Gastroesophageal sphincter (tissue), 4 donors: Measurements from ENCODE around the gene CACNA2D3. TPM values are rescaled to one million over a fixed set of nuclear protein-coding genes. Genes with fewer than 3 reads are reported as not detected.

Source experiments
- ATAC-seq: fragments of 150-250 bp; one replicate; pipeline ENCODE4 v1.9.1; 2016; ENCODE audit warnings: mild to moderate bottlenecking, moderate library complexity
- H3K27ac ChIP-seq, 4 donors: fragments of 200-600 bp; sonication (generic) in 3 of 4; 1 replicate in 3 of 4; 2 replicates in 1 of 4; pipeline ENCODE4 v1.5.1; 2016 to 2019
- H3K27me3 ChIP-seq: fragments of 200-600 bp; sonication (generic); one replicate; pipeline ENCODE4 v1.5.1; 2019
- H3K36me3 ChIP-seq, 2 donors: fragments of 200-600 bp; sonication (generic); one replicate each; pipeline ENCODE4 v1.5.1; 2019; ENCODE audit warnings: control low read depth in 1 of 2
- H3K4me1 ChIP-seq, 3 donors: fragments of 200-600 bp; sonication (generic); 1 replicate in 2 of 3; 2 replicates in 1 of 3; pipeline ENCODE4 v1.5.1; 2016 to 2019; ENCODE audit warnings: control low read depth in 2 of 3
- H3K4me3 ChIP-seq, 2 donors: fragments of 200-600 bp; sonication (generic); one replicate each; pipeline ENCODE4 v1.5.1; 2019; ENCODE audit warnings: mild to moderate bottlenecking in 1 of 2, moderate library complexity in 1 of 2
- H3K9me3 ChIP-seq, 3 donors: fragments of 200-600 bp; sonication (generic); one replicate each; pipeline ENCODE4 v1.5.1; 2017 to 2019; ENCODE audit warnings: control low read depth in 2 of 3
- EP300 ChIP-seq: sonication (generic); formaldehyde crosslinking; IDR thresholded peaks from one replicate; pipeline ENCODE4 v1.6.1; 2017; ENCODE audit warnings: antibody characterized with exemption, mild to moderate bottlenecking
- POLR2A ChIP-seq, 2 donors: fragments of 450-650 bp; IDR thresholded peaks; one replicate each; pipeline ENCODE4 v1.6.1; 2017; ENCODE audit warnings: antibody characterized with exemption in 2 of 2, mild to moderate bottlenecking in 2 of 2, moderate library complexity in 1 of 2
- POLR2AphosphoS5 ChIP-seq: sonication (generic); formaldehyde crosslinking; IDR thresholded peaks from one replicate; pipeline ENCODE4 v1.6.1; 2017; ENCODE audit warnings: antibody characterized with exemption
- WGBS, 2 donors: methylation state at CpG; one replicate each; pipeline ENCODE4 v1.1.5; 2018; ENCODE audit warnings: low coverage in 1 of 2; 5-methylcytosine and 5-hydroxymethylcytosine counted together
- total RNA-seq, 4 donors: library from RNA; depleted of rRNA; stranded (reverse); fragments of >200 nt; gene quantifications; one replicate each; pipeline ENCODE4 v1.1.0, GENCODE V29; 2016
- TF ChIP-seq, protein P1 (sequence below), 4 experiments: fragments of 200-600 bp in 2 of 4; fragments of 450-650 bp in 2 of 4; sonication (generic) in 1 of 4; IDR thresholded peaks; one replicate each; pipeline ENCODE4 v1.5.1; 2017 to 2019; ENCODE audit warnings: antibody characterized with exemption in 4 of 4, mild to moderate bottlenecking in 2 of 4, moderate library complexity in 2 of 4

CACNA2D3 gene
- total RNA-seq, 4 donors from 2014 or later = 0.94 to 6.5 (median 3.5) TPM

DNA sequence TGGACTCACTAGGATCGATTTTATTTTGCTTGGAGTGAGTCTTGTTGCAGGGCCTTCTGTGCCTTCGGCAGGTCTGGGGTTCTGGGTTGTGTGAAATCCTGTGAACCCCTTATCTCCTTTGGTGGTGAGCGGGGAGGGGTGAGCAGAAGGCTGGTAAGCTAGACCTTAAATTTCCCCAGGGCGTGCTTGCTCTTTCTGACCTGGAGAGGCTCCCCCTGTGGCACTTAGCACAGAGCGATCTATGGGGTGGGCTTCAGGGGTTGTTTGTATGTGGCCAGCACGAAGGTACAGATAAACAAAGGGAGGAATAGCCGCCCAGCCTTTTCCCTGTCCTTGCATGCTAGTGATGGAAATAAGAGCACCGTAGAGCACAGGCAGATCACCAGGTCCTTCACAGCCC, 11.8 kb downstream of the CACNA2D3 start:
- no peak overlapping the region for H3K27ac ChIP-seq
- H3K9me3 ChIP-seq = no peaks in the 10 kb centered on the region
- H3K27me3 ChIP-seq = no peaks in the 10 kb centered on the region
- H3K4me1 ChIP-seq = no peaks in the 10 kb centered on the region
- ATAC-seq = no peak
- no peak overlapping the region for H3K4me3 ChIP-seq
- WGBS, 2 donors = 78% methylated on average over 3 of the region's 8 CpGs; no CpG with 5 or more reads in 1 of the 2 donors
- TF ChIP-seq EP300 (no peak), POLR2AphosphoS5 (no peak), POLR2A (IDR thresholded peaks at IDR 0.05) (no peak)
- TF ChIP-seq, protein P1, sequence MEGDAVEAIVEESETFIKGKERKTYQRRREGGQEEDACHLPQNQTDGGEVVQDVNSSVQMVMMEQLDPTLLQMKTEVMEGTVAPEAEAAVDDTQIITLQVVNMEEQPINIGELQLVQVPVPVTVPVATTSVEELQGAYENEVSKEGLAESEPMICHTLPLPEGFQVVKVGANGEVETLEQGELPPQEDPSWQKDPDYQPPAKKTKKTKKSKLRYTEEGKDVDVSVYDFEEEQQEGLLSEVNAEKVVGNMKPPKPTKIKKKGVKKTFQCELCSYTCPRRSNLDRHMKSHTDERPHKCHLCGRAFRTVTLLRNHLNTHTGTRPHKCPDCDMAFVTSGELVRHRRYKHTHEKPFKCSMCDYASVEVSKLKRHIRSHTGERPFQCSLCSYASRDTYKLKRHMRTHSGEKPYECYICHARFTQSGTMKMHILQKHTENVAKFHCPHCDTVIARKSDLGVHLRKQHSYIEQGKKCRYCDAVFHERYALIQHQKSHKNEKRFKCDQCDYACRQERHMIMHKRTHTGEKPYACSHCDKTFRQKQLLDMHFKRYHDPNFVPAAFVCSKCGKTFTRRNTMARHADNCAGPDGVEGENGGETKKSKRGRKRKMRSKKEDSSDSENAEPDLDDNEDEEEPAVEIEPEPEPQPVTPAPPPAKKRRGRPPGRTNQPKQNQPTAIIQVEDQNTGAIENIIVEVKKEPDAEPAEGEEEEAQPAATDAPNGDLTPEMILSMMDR (IDR thresholded peaks at IDR 0.05) = no peak
- H3K36me3 ChIP-seq = no peaks in the 10 kb centered on the region

DNA sequence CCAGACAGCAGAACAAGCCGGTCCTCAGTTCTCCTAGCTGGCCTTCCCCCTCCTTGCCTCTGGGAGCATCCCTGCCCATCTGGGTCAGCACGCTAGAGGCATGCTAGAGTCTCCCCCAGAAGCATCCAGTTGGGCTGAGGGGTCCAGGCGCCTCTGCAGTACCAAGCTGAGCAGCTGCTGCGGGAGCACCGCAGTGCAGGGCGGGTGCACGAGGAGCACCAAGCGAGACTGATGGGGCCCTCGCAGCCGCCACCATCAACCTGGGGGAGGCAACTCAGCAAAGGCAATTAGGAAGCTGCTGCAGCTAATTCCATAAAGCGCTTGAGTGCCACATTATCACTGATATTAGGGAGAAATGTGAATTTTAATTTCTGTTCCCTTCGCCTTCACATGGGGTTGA, 12.4 kb downstream of the CACNA2D3 start:
- H3K27me3 ChIP-seq = no peaks in the 10 kb centered on the region
- no peak overlapping the region for H3K27ac ChIP-seq
- H3K4me1 ChIP-seq = no peaks in the 10 kb centered on the region
- no peaks in the 10 kb centered on the region for H3K9me3 ChIP-seq
- TF ChIP-seq EP300 (no peak), POLR2A (IDR thresholded peaks at IDR 0.05) (no peak), POLR2AphosphoS5 (no peak)
- TF ChIP-seq, protein P1 (IDR thresholded peaks at IDR 0.05) = no peak
- no peak for ATAC-seq
- no peaks in the 10 kb centered on the region for H3K36me3 ChIP-seq
- H3K4me3 ChIP-seq = no peak overlapping the region
- 100% methylated on average over 1 of the region's 12 CpGs for WGBS, 2 donors

DNA sequence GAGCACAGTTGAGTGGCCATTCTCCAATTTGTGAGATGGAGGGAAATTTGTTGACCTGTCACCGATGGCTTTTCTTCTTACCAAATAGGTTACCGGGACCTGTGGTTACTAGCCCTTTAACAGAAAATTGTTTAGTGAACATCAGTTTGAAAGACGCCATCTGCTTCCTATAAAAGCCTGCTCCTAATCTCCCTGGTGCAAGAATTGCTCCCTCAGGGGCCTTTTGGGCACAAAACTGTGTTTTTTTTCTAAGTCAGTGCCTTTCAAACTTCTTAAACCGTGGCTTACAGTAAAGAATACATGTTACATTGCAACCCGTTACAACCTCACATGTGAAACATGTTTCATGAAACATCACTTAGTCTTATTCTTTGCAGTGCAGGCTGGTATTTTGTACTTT, 15.0 kb downstream of the CACNA2D3 start:
- 43 to 49% methylated on average over 5 of the region's 5 CpGs for WGBS, 2 donors
- Histone ChIP-seq H3K4me3 (no peak overlapping the region), H3K27me3 (no peaks in the 10 kb centered on the region), H3K4me1 (peaks cover 0 to 7% (median 0%) of the 10 kb centered on the region in 3 donors), H3K36me3 (no peaks in the 10 kb centered on the region), H3K27ac (no peak overlapping the region), H3K9me3 (no peaks in the 10 kb centered on the region)
- TF ChIP-seq EP300 (no peak), POLR2AphosphoS5 (no peak), POLR2A (IDR thresholded peaks at IDR 0.05) (no peak)
- TF ChIP-seq, protein P1 (IDR thresholded peaks at IDR 0.05) = no peak
- no peak for ATAC-seq

DNA sequence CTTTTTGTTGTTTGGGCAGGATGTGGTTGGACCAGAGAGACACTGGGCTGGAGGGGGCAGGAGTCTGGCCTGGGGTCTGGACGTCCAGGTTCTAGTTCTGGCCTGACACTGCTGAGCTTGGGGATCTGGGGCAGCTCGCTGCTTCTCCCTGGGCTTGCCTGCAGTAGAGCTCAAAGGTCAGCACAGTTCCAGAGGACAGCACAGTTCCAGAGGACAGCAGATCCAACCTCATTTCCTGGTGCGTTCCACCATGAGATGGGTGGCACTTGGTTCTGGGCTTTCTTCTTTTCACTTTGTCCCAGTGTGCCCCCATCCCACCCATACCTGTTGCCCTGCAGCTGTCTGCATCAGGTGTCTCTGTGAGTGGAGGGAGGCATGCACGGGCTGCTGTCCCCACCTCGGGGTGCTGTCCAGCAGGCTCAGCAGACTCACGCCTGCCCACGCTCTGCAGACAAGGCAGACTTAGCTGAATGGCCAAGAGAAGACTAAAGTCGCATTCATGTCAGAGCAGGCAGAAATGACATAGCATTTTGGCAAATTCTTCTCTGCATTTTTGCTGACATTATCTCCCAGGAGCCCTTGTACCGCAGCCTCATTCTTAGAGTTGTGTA, 16.7 kb downstream of the CACNA2D3 start:
- Histone ChIP-seq H3K27ac (no peak overlapping the region), H3K9me3 (no peaks in the 10 kb centered on the region), H3K4me3 (no peak overlapping the region), H3K4me1 (peaks cover 0 to 7% (median 0%) of the 10 kb centered on the region in 3 donors), H3K36me3 (no peaks in the 10 kb centered on the region), H3K27me3 (no peaks in the 10 kb centered on the region)
- WGBS, 2 donors = 47 to 78% methylated on average over 3 of the region's 9 CpGs
- ATAC-seq = peak; percentile 29
- TF ChIP-seq POLR2A (IDR thresholded peaks at IDR 0.05) (no peak), EP300 (no peak)
- TF ChIP-seq, protein P1 (IDR thresholded peaks at IDR 0.05) = no peak

DNA sequence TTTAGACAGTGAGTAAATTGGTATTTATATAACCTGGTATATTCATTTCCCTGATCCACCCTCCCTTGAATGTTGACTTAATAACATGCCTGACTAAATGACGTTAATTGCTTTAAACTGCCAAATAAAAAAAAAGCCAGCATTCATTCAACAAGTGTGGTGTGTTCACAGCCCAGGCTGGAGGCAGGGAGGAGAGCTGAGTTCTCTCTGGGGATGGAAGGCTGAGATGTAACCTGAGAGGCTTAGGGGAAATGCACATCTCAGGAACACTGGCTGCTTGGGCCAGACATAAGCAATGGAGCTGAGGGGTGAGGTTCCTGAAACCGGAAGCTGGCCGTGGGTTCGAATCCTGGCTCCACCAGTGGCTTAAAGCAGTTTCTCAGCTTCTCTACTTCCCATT, 17.3 kb downstream of the CACNA2D3 start:
- Histone ChIP-seq H3K4me3 (no peak overlapping the region), H3K9me3 (no peaks in the 10 kb centered on the region), H3K27ac (no peak overlapping the region), H3K36me3 (no peaks in the 10 kb centered on the region), H3K4me1 (peaks cover 0 to 7% (median 0%) of the 10 kb centered on the region in 3 donors), H3K27me3 (no peaks in the 10 kb centered on the region)
- WGBS, 2 donors = 77 to 79% methylated on average over 4 of the region's 4 CpGs
- no peak for TF ChIP-seq POLR2AphosphoS5
- no peak for ATAC-seq
